Vagina (tissue), 2 donors: ENCODE measurements around the gene PDE4D. TPM values are rescaled to one million over a fixed set of nuclear protein-coding genes. Genes with fewer than 3 reads are reported as not detected.

Experiments
- DNase-seq, 2 donors: peaks; one replicate each; pipeline ENCODE4 v3.0.0-alpha.2; 2017; ENCODE audit errors: extremely low spot score in 2 of 2
- H3K27ac ChIP-seq: fragments of 200-600 bp; sonication (generic); one replicate; pipeline ENCODE4 v1.5.1; 2019
- H3K27me3 ChIP-seq: fragments of 200-600 bp; sonication (generic); one replicate; pipeline ENCODE4 v1.5.1; 2019
- H3K36me3 ChIP-seq, 2 donors: fragments of 200-600 bp; sonication (generic); one replicate each; pipeline ENCODE4 v1.5.1; 2017 to 2019
- H3K4me1 ChIP-seq: fragments of 200-600 bp; sonication (generic); one replicate; pipeline ENCODE4 v1.5.1; 2019
- H3K4me3 ChIP-seq, 2 donors: fragments of 200-600 bp; sonication (generic); 1 replicate in 1 of 2; 2 replicates in 1 of 2; pipeline ENCODE4 v1.5.1; 2016 to 2019
- H3K9me3 ChIP-seq: fragments of 200-600 bp; sonication (generic); one replicate; pipeline ENCODE4 v1.5.1; 2019
- CTCF ChIP-seq, 3 experiments: fragments of 450-650 bp in 2 of 3; fragments of 200-600 bp in 1 of 3; sonication (generic) in 1 of 3; IDR thresholded peaks; one replicate each; pipeline ENCODE4 v1.5.1; 2017 to 2019; ENCODE audit warnings: antibody characterized with exemption in 3 of 3, mild to moderate bottlenecking in 2 of 3, moderate library complexity in 2 of 3
- POLR2A ChIP-seq, 2 donors: fragments of 450-650 bp; IDR thresholded peaks; one replicate each; pipeline ENCODE4 v1.6.1; 2017; ENCODE audit warnings: antibody characterized with exemption in 2 of 2, mild to moderate bottlenecking in 2 of 2, moderate library complexity in 2 of 2
- POLR2AphosphoS5 ChIP-seq, 2 donors: sonication (generic); formaldehyde crosslinking; IDR thresholded peaks; one replicate each; pipeline ENCODE4 v1.9.0; 2017; ENCODE audit warnings: antibody characterized with exemption in 2 of 2, mild to moderate bottlenecking in 2 of 2, low read depth in 1 of 2; ENCODE audit not compliant: insufficient read depth in 1 of 2
- intact Hi-C: fragments of 100-400 bp; cut with DNase I; formaldehyde crosslinking; loops from one replicate; pipeline ENCODE4 v1.15.1; 2023
- total RNA-seq: library from RNA; depleted of rRNA; stranded (reverse); fragments of >200 nt; gene quantifications from one replicate; pipeline ENCODE4 v1.2.3, GENCODE V29; 2016

PDE4D gene
- total RNA-seq, 1 donor from 2014 or later: 86.9 TPM

- no peak for DNase-seq
- no peaks in the 10 kb centered on the region for H3K9me3 ChIP-seq
- H3K4me1 ChIP-seq: peaks cover 30% of the 10 kb centered on the region
- TF ChIP-seq POLR2AphosphoS5 (IDR thresholded peaks at IDR 0.05; ENCODE audit: insufficient read depth in 1 of 2, low read depth in 1 of 2) (no peak), POLR2A (IDR thresholded peaks at IDR 0.05) (no peak), CTCF (IDR thresholded peaks at IDR 0.05) (no peak)
- intact Hi-C loops: no loop called here
- no peaks in the 10 kb centered on the region for H3K36me3 ChIP-seq
- H3K27ac ChIP-seq: no peak overlapping the region
- no peaks in the 10 kb centered on the region for H3K27me3 ChIP-seq
- H3K4me3 ChIP-seq: no peak overlapping the region
Observed at GRCh38 chr5:59103303-59103702, 790.2 kb downstream of the PDE4D start.

GRCh38 chr5:59102437-59102836 is 791.1 kb downstream of the PDE4D start:
- Histone ChIP-seq H3K36me3 (no peaks in the 10 kb centered on the region), H3K4me3 (no peak overlapping the region), H3K27ac (no peak overlapping the region), H3K4me1 (peaks cover 30% of the 10 kb centered on the region), H3K27me3 (no peaks in the 10 kb centered on the region), H3K9me3 (no peaks in the 10 kb centered on the region)
- intact Hi-C loops: no loop called here
- DNase-seq: no peak
- no peak for TF ChIP-seq CTCF (IDR thresholded peaks at IDR 0.05)
- no peak for TF ChIP-seq POLR2A (IDR thresholded peaks at IDR 0.05)
- TF ChIP-seq POLR2AphosphoS5 (IDR thresholded peaks at IDR 0.05; ENCODE audit: insufficient read depth in 1 of 2, low read depth in 1 of 2): no peak

- intact Hi-C loops: no loop called here
- H3K36me3 ChIP-seq: no peaks in the 10 kb centered on the region
- H3K9me3 ChIP-seq: no peaks in the 10 kb centered on the region
- no peaks in the 10 kb centered on the region for H3K27me3 ChIP-seq
- no peak overlapping the region for H3K27ac ChIP-seq
- peaks cover 35% of the 10 kb centered on the region for H3K4me1 ChIP-seq
- no peak overlapping the region for H3K4me3 ChIP-seq
- no peak for DNase-seq
- TF ChIP-seq POLR2AphosphoS5 (IDR thresholded peaks at IDR 0.05; ENCODE audit: insufficient read depth in 1 of 2, low read depth in 1 of 2) (no peak), POLR2A (IDR thresholded peaks at IDR 0.05) (no peak), CTCF (IDR thresholded peaks at IDR 0.05) (no peak)
Observed at GRCh38 chr5:59100875-59101274, 792.7 kb downstream of the PDE4D start.

GRCh38 chr5:59099995-59100345 is 793.6 kb downstream of the PDE4D start:
- Histone ChIP-seq H3K36me3 (no peaks in the 10 kb centered on the region), H3K9me3 (no peaks in the 10 kb centered on the region), H3K4me1 (peaks cover 38% of the 10 kb centered on the region), H3K27ac (no peak overlapping the region), H3K27me3 (no peaks in the 10 kb centered on the region), H3K4me3 (no peak overlapping the region)
- TF ChIP-seq POLR2A (IDR thresholded peaks at IDR 0.05): no peak
- no peak for TF ChIP-seq CTCF (IDR thresholded peaks at IDR 0.05)
- intact Hi-C loops: no loop called here
- no peak for DNase-seq

GRCh38 chr5:59099270-59099994 is 794.1 kb downstream of the PDE4D start:
- Histone ChIP-seq H3K4me3 (no peak overlapping the region), H3K27me3 (no peaks in the 10 kb centered on the region), H3K4me1 (peaks cover 32% of the 10 kb centered on the region), H3K27ac (no peak overlapping the region), H3K9me3 (no peaks in the 10 kb centered on the region), H3K36me3 (no peaks in the 10 kb centered on the region)
- intact Hi-C loops: no loop called here
- no peak for DNase-seq
- TF ChIP-seq CTCF (IDR thresholded peaks at IDR 0.05): no peak
- no peak for TF ChIP-seq POLR2AphosphoS5 (IDR thresholded peaks at IDR 0.05; ENCODE audit: insufficient read depth in 1 of 2, low read depth in 1 of 2)
- no peak for TF ChIP-seq POLR2A (IDR thresholded peaks at IDR 0.05)
